Panc1 (cell line): ENCODE data around the gene RASSF8. TPM values are rescaled to one million over a fixed set of nuclear protein-coding genes. Genes with fewer than 3 reads are reported as not detected.
A peak's percentile ranks its signal among the peaks of the same experiment; 100 is the strongest.

ENCODE experiments used
- ATAC-seq: fragments of 200-7000 bp; cut with Tn5 transposase; 2 replicates; pipeline ENCODE4 v1.9.1; 2020; ENCODE audit warnings: mild to moderate bottlenecking, moderate library complexity
- BruUV-seq: library from RNA; stranded (reverse); fragments of 400-500 nt; replicated peaks from 2 replicates; lab custom pipeline; 2021; lab: Mats Ljungman, UMichigan
- CTCF ChIA-PET: fragments of 300-600 bp; sonication (Branson Sonifier 250); formaldehyde crosslinking; loops from one replicate; lab custom pipeline; 2022; ENCODE audit warnings: antibody characterized with exemption; lab: Charles Lee
- POLR2A ChIA-PET: fragments of 300-600 bp; sonication (Branson Sonifier 250); formaldehyde crosslinking; loops from one replicate; lab custom pipeline; 2022; ENCODE audit warnings: antibody characterized with exemption; lab: Charles Lee
- DNase-seq: peaks from one replicate; pipeline ENCODE4 v3.0.0-alpha.2; 2010; ENCODE audit warnings: low read depth, low spot score
- H3K27ac ChIP-seq: 2 replicates; pipeline ENCODE4 v1.5.1; 2011; ENCODE audit warnings: mild to moderate bottlenecking, low read length, inconsistent platforms
- H3K27me3 ChIP-seq: fragments of 200-500 bp; sonication (Bioruptor generic); 2 replicates; pipeline ENCODE4 v1.6.0; 2014; ENCODE audit warnings: low read length, inconsistent platforms; ENCODE audit not compliant: control insufficient read depth, insufficient read depth
- H3K36me3 ChIP-seq: fragments of 200-500 bp; sonication (Bioruptor generic); 2 replicates; pipeline ENCODE4 v1.5.1; 2014; ENCODE audit warnings: inconsistent platforms, mild to moderate bottlenecking, low read length, moderate library complexity; ENCODE audit not compliant: control insufficient read depth, insufficient read depth
- H3K4me1 ChIP-seq: 2 replicates; pipeline ENCODE4 v1.5.1; 2011; ENCODE audit warnings: inconsistent platforms, mild to moderate bottlenecking, low read length, moderate library complexity; ENCODE audit not compliant: control insufficient read depth, insufficient read depth
- H3K4me3 ChIP-seq, 2 experiments: 2 replicates each; pipeline ENCODE4 v1.5.1; 2011 to 2012; ENCODE audit warnings: low read depth in 2 of 2, low read length in 2 of 2, mild to moderate bottlenecking in 2 of 2, inconsistent platforms in 1 of 2, moderate library complexity in 1 of 2
- H3K9me3 ChIP-seq: fragments of 200-500 bp; sonication (Bioruptor generic); 2 replicates; pipeline ENCODE4 v1.5.1; 2014; ENCODE audit warnings: low read depth, mild to moderate bottlenecking, inconsistent platforms, low read length, moderate library complexity; ENCODE audit not compliant: control insufficient read depth, insufficient read depth
- CTCF ChIP-seq: fragments of 450-650 bp; IDR thresholded peaks from 2 replicates; pipeline ENCODE4 v1.5.1; 2017; ENCODE audit warnings: mild to moderate bottlenecking
- POLR2AphosphoS5 ChIP-seq: IDR thresholded peaks from 2 replicates; pipeline ENCODE4 v1.6.1; 2012; ENCODE audit warnings: mild to moderate bottlenecking, low read depth, low read length, moderate library complexity
- REST ChIP-seq, 2 experiments: IDR thresholded peaks; 2 replicates each; pipeline ENCODE4 v1.6.1; 2011 to 2012; ENCODE audit warnings: low read depth in 2 of 2, control low read depth in 1 of 2, low read length in 1 of 2, mild to moderate bottlenecking in 1 of 2, moderate library complexity in 1 of 2; ENCODE audit not compliant: insufficient read depth in 1 of 2
- SIN3A ChIP-seq: IDR thresholded peaks from 2 replicates; pipeline ENCODE4 v1.6.1; 2012; ENCODE audit warnings: low read depth, mild to moderate bottlenecking, low read length, moderate library complexity, borderline replicate concordance; ENCODE audit not compliant: insufficient read depth
- TCF7L2 ChIP-seq: IDR thresholded peaks from 2 replicates; pipeline ENCODE4 v1.6.1; 2011; ENCODE audit warnings: mild to moderate bottlenecking, low read depth, low read length, inconsistent platforms
- in situ Hi-C: cut with HindIII; loops from 2 replicates; pipeline ENCODE4 v1.10.0; 2016; ENCODE audit warnings: low sequenced_read_pairs, low pct_unique_long_range_greater_than_20kb
- intact Hi-C: fragments of 100-400 bp; cut with micrococcal nuclease; formaldehyde crosslinking; loops from one replicate; pipeline ENCODE4 v1.10.0; 2022; ENCODE audit not compliant: unreplicated experiment
- total RNA-seq: library from RNA; stranded (reverse); gene quantifications from one replicate; pipeline ENCODE4 v1.2.1, GENCODE V29; 2021; ENCODE audit not compliant: unreplicated experiment

Gene RASSF8
- total RNA-seq, 1 experiment from 2014 or later, result 103 TPM

- no TSS peak for BruUV-seq
- H3K9me3 ChIP-seq, result no peaks in the 10 kb centered on the region
- ChIA-PET CTCF (interaction anchor here (0.5 to 1.5 kb wide), 3 partner anchors 14 to 43 kb away, joined by 3 to 5 read pairs (median 4); no protein-coding TSS in a partner anchor), POLR2A (no interaction called here)
- H3K4me3 ChIP-seq, result no peak overlapping the region
- H3K4me1 ChIP-seq, result peaks cover 31% of the 10 kb centered on the region
- TF ChIP-seq SIN3A (no peak), TCF7L2 (no peak), REST (IDR thresholded peaks at IDR 0.05; ENCODE audit: insufficient read depth in 1 of 2, low read depth in 2 of 2, low read length in 1 of 2) (no peak), CTCF (no peak), POLR2AphosphoS5 (no peak)
- DNase-seq, result no peak
- in situ Hi-C loops, result no loop called here
- intact Hi-C loops, result no loop called here
- H3K27me3 ChIP-seq, result no peaks in the 10 kb centered on the region
- no peaks in the 10 kb centered on the region for H3K36me3 ChIP-seq
- H3K27ac ChIP-seq, result peak overlapping the region; percentile 100
- ATAC-seq, result no peak
Observed at GRCh38 chr12:26100666-26101349, 142.3 kb downstream of the RASSF8 start.

GRCh38 chr12:26101350-26101734 lies 142.9 kb downstream of the RASSF8 start:
- Histone ChIP-seq H3K4me1 (peaks cover 30% of the 10 kb centered on the region), H3K4me3 (no peak overlapping the region), H3K27ac (peak overlapping the region; percentile 100), H3K9me3 (no peaks in the 10 kb centered on the region), H3K36me3 (no peaks in the 10 kb centered on the region), H3K27me3 (no peaks in the 10 kb centered on the region)
- no peak for ATAC-seq
- in situ Hi-C loops, result no loop called here
- POLR2A ChIA-PET, result no interaction called here
- BruUV-seq, result no TSS peak
- TF ChIP-seq SIN3A (no peak), CTCF (no peak), REST (IDR thresholded peaks at IDR 0.05; ENCODE audit: insufficient read depth in 1 of 2, low read depth in 2 of 2, low read length in 1 of 2) (no peak), TCF7L2 (no peak), POLR2AphosphoS5 (no peak)
- no peak for DNase-seq
- CTCF ChIA-PET, result no interaction called here
- intact Hi-C loops, result no loop called here
